GM12891 (cell line): Measurements from ENCODE around the gene NFATC4.

ENCODE experiments used
- POLR2A ChIP-seq: IDR thresholded peaks from 2 replicates; pipeline ENCODE4 v1.6.1; 2011; ENCODE audit warnings: low read depth, low read length, control low read depth
- POLR2AphosphoS5 ChIP-seq: IDR thresholded peaks from 2 replicates; pipeline ENCODE4 v1.6.1; 2011; ENCODE audit warnings: low read depth, low read length, control low read depth
- SPI1 ChIP-seq: IDR thresholded peaks from 2 replicates; pipeline ENCODE4 v1.6.1; 2011; ENCODE audit warnings: low read depth, low read length, control low read depth

- TF ChIP-seq POLR2A (no peak), SPI1 (no peak), POLR2AphosphoS5 (no peak)
These were observed 46.6 kb upstream of the NFATC4 start for GRCh38 chr14:24321212-24321975.
